Ascending aorta (tissue), 2 donors: ENCODE results near the gene SOX18. TPM values are rescaled to one million over a fixed set of nuclear protein-coding genes. Genes with fewer than 3 reads are reported as not detected.

Source experiments
- DNase-seq, 2 donors: peaks; one replicate each; pipeline ENCODE4 v3.0.0-alpha.2; 2019; ENCODE audit warnings: low spot score in 2 of 2
- H3K27ac ChIP-seq, 2 donors: fragments of 200-600 bp; sonication (generic); one replicate each; pipeline ENCODE4 v1.5.1; 2016 to 2017; ENCODE audit warnings: mild to moderate bottlenecking in 1 of 2
- H3K27me3 ChIP-seq: fragments of 200-600 bp; sonication (generic); one replicate; pipeline ENCODE4 v1.5.1; 2017
- H3K36me3 ChIP-seq, 2 donors: fragments of 200-600 bp; sonication (generic); one replicate each; pipeline ENCODE4 v1.5.1; 2016
- H3K4me1 ChIP-seq, 2 donors: fragments of 200-600 bp; sonication (generic); one replicate each; pipeline ENCODE4 v1.5.1; 2016 to 2017; ENCODE audit warnings: mild to moderate bottlenecking in 1 of 2
- H3K4me3 ChIP-seq, 2 donors: fragments of 200-600 bp; sonication (generic); one replicate each; pipeline ENCODE4 v1.5.1; 2016 to 2017; ENCODE audit warnings: mild to moderate bottlenecking in 1 of 2
- H3K9me3 ChIP-seq, 2 donors: fragments of 200-600 bp; sonication (generic); one replicate each; pipeline ENCODE4 v1.5.1; 2016
- CTCF ChIP-seq, 3 experiments: fragments of 200-600 bp in 2 of 3; fragments of 450-650 bp in 1 of 3; sonication (generic) in 2 of 3; IDR thresholded peaks; one replicate each; pipeline ENCODE4 v1.5.1; 2016 to 2019; ENCODE audit warnings: antibody characterized with exemption in 3 of 3, mild to moderate bottlenecking in 1 of 3, moderate library complexity in 1 of 3
- intact Hi-C: fragments of 100-400 bp; cut with DNase I; formaldehyde crosslinking; loops from one replicate; pipeline ENCODE4 v1.15.1; 2023
- total RNA-seq: library from RNA; depleted of rRNA; stranded (reverse); fragments of >200 nt; gene quantifications from one replicate; pipeline ENCODE4 v1.1.0, GENCODE V29; 2016

Gene SOX18
- total RNA-seq, 1 donor from 2014 or later = 244 TPM

- Histone ChIP-seq H3K36me3 (peaks cover 57 to 79% of the 10 kb centered on the region in 2 donors), H3K9me3 (no peaks in the 10 kb centered on the region), H3K4me3 (no peak overlapping the region), H3K27ac (no peak overlapping the region), H3K27me3 (no peaks in the 10 kb centered on the region), H3K4me1 (no peaks in the 10 kb centered on the region)
- no peak for DNase-seq
- intact Hi-C loops = loop anchor here (10.0 kb wide), 1 partner anchor 1281 kb away; no protein-coding TSS in a partner anchor
- TF ChIP-seq CTCF (IDR thresholded peaks at IDR 0.05) = no peak
Measured at GRCh38 chr20:64005394-64005793, 44.0 kb downstream of the SOX18 start.

GRCh38 chr20:64003960-64004725 lies 45.3 kb downstream of the SOX18 start:
- H3K27me3 ChIP-seq = no peaks in the 10 kb centered on the region
- no peak overlapping the region for H3K27ac ChIP-seq
- no peaks in the 10 kb centered on the region for H3K9me3 ChIP-seq
- intact Hi-C loops = loop anchor here (10.0 kb wide), 1 partner anchor 1279 kb away; no protein-coding TSS in a partner anchor
- H3K4me3 ChIP-seq = no peak overlapping the region
- peaks cover 65 to 79% of the 10 kb centered on the region in 2 donors for H3K36me3 ChIP-seq
- TF ChIP-seq CTCF (IDR thresholded peaks at IDR 0.05) = no peak
- DNase-seq = no peak
- no peaks in the 10 kb centered on the region for H3K4me1 ChIP-seq

GRCh38 chr20:64001607-64002011 lies 47.8 kb downstream of the SOX18 start:
- Histone ChIP-seq H3K9me3 (no peaks in the 10 kb centered on the region), H3K4me3 (no peak overlapping the region), H3K27me3 (no peaks in the 10 kb centered on the region), H3K36me3 (peaks cover 84 to 90% of the 10 kb centered on the region in 2 donors), H3K4me1 (no peaks in the 10 kb centered on the region), H3K27ac (no peak overlapping the region)
- intact Hi-C loops = loop anchor here (10.0 kb wide), 1 partner anchor 1277 kb away; no protein-coding TSS in a partner anchor
- no peak for TF ChIP-seq CTCF (IDR thresholded peaks at IDR 0.05)
- no peak for DNase-seq

GRCh38 chr20:64000906-64001305 lies 48.5 kb downstream of the SOX18 start:
- no peaks in the 10 kb centered on the region for H3K27me3 ChIP-seq
- intact Hi-C loops = loop anchor here (10.0 kb wide), 1 partner anchor 1276 kb away; no protein-coding TSS in a partner anchor
- peaks cover 85 to 95% of the 10 kb centered on the region in 2 donors for H3K36me3 ChIP-seq
- H3K27ac ChIP-seq = no peak overlapping the region
- H3K4me1 ChIP-seq = no peaks in the 10 kb centered on the region
- no peak for TF ChIP-seq CTCF (IDR thresholded peaks at IDR 0.05)
- H3K9me3 ChIP-seq = no peaks in the 10 kb centered on the region
- no peak overlapping the region for H3K4me3 ChIP-seq
- no peak for DNase-seq

Other genes starting within 250 kb of the SOX18 start
- gene ZBTB46, start 218.4 kb downstream of the SOX18 start, total RNA-seq = 39.5 TPM
- not detected for gene ABHD16B, start 188.1 kb downstream of the SOX18 start, total RNA-seq
- 161 TPM for gene TPD52L2, start 184.4 kb downstream of the SOX18 start, total RNA-seq
- gene DNAJC5, start 154.5 kb downstream of the SOX18 start, total RNA-seq = 42.9 TPM
- 95.4 TPM for gene UCKL1, start 93.2 kb downstream of the SOX18 start, total RNA-seq
- gene ZNF512B, start 79.7 kb downstream of the SOX18 start, total RNA-seq = 17.5 TPM
- gene SAMD10, start 70.0 kb downstream of the SOX18 start, total RNA-seq = not detected
- 33.5 TPM for gene PRPF6, start 68.5 kb downstream of the SOX18 start, total RNA-seq
- gene C20orf204, start 13.5 kb downstream of the SOX18 start, total RNA-seq = not detected
- gene TCEA2, start 13.6 kb upstream of the SOX18 start, total RNA-seq = 61.4 TPM
- gene RGS19, start 29.9 kb upstream of the SOX18 start, total RNA-seq = 109 TPM
- 0.21 TPM for gene OPRL1, start 30.4 kb upstream of the SOX18 start, total RNA-seq
- gene LKAAEAR1, start 34.8 kb upstream of the SOX18 start, total RNA-seq = not detected
- gene NPBWR2, start 57.9 kb upstream of the SOX18 start, total RNA-seq = not detected
- gene MYT1, start 114.8 kb upstream of the SOX18 start, total RNA-seq = not detected
- gene PCMTD2, start 206.1 kb upstream of the SOX18 start, total RNA-seq = 30.3 TPM